Ammon's horn (tissue), 1 donor: ENCODE data around the gene CHCHD10.

ENCODE experiments used
- DNase-seq: peaks from one replicate; pipeline ENCODE4 v3.0.0-alpha.2; 2016; ENCODE audit warnings: low spot score

Gene CHCHD10

DNA sequence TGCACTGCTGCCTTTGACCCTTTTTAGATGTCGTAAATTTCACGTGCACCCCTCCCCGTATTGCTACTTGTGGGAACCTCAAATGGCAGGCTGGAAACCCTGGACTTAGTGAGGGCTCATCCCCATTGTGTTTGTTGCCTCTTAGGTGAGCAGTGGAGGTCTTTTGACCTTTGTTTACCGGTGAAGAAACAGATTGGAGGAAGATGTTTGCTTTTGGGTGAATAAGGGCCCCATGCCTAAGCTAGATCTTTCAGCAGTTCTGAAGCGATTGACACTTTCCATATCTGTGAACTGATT is 19.8 kb upstream of the CHCHD10 start:
- DNase-seq: no peak

DNA sequence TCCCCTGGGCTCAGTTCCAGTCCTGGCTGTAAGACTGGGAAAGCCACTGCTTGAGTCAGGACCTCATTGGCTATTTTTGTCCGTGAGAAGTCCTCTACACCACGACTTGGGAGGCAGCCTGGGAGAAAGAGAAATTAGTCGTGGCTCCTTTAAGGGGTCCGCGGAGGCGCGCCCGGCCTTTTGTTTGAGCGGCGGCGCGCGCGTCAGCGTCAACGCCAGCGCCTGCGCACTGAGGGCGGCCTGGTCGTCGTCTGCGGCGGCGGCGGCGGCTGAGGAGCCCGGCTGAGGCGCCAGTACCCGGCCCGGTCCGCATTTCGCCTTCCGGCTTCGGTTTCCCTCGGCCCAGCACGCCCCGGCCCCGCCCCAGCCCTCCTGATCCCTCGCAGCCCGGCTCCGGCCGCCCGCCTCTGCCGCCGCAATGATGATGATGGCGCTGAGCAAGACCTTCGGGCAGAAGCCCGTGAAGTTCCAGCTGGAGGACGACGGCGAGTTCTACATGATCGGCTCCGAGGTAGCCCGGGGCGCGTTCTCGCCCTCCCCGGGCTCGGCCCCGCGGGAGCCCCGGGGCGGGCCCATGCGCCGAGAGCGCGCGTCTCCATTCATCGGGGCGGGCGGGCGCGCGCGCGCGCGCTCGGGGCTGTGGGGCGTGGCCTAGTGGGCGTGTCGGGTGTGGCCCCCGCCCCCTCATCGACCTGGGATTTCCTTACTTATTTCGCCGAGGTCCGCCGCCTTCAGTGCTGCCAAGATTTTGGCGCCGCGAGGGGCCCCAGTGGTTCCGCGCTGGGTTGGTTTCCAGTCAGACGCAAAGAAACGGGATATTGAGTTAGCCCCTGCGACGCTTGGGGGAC is 19.2 kb upstream of the CHCHD10 start, which contains the start of gene SMARCB1:
TSS of gene SMARCB1 (plus strand) at position 215 of the 848 bp plus-strand sequence. CDS start at position 419, 204 bp downstream.
- DNase-seq: peak; percentile 87

DNA sequence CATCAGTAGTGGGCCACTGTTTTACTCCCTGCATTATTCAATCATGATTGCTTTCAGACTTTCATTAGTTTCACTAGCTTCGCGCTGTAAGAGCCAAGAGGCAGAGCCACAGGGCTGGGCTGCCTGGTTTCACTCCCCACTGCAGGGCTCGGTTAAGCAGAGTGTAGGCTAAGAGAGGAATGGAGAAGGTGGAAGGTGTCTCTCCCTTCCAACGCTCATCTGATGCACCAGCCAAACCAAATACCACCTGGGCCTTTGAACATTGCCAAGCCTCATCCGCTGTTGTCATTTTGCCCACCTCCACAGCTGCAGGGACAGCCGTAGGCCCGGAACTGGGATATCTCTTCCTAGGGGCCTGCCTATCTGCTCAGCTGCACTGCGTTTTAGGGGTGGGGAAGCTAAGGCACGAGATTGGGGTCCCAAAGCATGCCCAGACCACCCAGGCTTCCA is 18.5 kb upstream of the CHCHD10 start:
- DNase-seq: no peak

GRCh38 chr22:23784215-23784732 is 16.5 kb upstream of the CHCHD10 start:
- DNase-seq: peak; percentile 0

DNA sequence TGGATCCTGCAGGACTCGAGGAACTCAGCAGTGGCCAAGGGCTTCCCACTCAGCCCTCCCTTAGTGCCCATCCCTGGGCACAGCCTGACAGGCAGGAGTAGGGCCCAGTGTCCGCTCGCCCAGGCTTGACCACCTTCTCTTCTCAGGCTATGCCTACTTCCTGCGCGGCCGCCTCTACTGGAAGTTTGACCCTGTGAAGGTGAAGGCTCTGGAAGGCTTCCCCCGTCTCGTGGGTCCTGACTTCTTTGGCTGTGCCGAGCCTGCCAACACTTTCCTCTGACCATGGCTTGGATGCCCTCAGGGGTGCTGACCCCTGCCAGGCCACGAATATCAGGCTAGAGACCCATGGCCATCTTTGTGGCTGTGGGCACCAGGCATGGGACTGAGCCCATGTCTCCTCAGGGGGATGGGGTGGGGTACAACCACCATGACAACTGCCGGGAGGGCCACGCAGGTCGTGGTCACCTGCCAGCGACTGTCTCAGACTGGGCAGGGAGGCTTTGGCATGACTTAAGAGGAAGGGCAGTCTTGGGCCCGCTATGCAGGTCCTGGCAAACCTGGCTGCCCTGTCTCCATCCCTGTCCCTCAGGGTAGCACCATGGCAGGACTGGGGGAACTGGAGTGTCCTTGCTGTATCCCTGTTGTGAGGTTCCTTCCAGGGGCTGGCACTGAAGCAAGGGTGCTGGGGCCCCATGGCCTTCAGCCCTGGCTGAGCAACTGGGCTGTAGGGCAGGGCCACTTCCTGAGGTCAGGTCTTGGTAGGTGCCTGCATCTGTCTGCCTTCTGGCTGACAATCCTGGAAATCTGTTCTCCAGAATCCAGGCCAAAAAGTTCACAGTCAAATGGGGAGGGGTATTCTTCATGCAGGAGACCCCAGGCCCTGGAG is 15.7 kb upstream of the CHCHD10 start:
- DNase-seq: peak; percentile 1

GRCh38 chr22:23782703-23783102 is 14.9 kb upstream of the CHCHD10 start:
- peak; percentile 1 for DNase-seq

- DNase-seq: no peak
These were observed 14.5 kb upstream of the CHCHD10 start for GRCh38 chr22:23782252-23782651.

GRCh38 chr22:23781511-23782183 is 13.9 kb upstream of the CHCHD10 start:
- no peak for DNase-seq

DNA sequence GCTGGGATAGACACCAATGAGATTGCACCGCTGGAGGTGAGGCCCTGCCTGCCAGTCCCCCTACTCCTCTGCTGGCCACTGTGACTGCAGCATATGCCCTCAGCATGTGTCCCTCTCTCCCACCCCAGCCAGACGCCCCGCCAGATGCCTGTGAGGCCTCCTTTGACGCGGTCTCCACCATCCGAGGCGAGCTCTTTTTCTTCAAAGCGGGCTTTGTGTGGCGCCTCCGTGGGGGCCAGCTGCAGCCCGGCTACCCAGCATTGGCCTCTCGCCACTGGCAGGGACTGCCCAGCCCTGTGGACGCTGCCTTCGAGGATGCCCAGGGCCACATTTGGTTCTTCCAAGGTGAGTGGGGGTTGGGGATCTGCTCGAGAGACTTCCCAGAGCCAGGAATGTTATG is 13.3 kb upstream of the CHCHD10 start:
- DNase-seq: peak; percentile 91

GRCh38 chr22:23780146-23780748 is 12.5 kb upstream of the CHCHD10 start:
- no peak for DNase-seq

- DNase-seq: no peak
These were observed 12.0 kb upstream of the CHCHD10 start for GRCh38 chr22:23779731-23780130.

DNA sequence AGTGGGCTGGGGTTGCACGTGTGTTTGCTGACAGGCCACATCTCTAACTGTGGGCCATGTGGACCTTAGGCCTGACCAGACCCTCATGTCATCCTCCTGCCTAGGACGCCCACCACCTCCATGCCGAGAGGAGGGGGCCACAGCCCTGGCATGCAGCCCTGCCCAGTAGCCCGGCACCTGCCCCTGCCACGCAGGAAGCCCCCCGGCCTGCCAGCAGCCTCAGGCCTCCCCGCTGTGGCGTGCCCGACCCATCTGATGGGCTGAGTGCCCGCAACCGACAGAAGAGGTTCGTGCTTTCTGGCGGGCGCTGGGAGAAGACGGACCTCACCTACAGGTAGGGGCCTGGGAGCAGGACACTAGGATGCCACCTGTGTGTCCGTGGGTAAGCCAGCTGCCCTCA is 11.3 kb upstream of the CHCHD10 start:
- no peak for DNase-seq

DNA sequence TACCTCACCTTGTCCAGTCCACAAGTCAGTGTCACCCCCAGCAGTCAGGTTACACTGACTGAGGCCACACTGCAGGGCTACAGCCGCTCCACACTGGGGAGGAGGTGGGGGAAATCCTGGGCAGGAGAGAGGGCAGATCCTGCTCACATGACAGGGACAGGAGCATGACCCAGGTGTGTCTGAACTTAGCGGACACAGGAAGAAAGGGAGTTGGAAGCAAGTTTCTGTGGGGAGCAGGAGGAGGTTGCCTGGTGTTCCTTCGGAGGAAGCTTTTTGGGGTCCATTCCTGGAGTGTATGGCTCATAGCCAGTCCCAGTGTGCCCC is 10.8 kb upstream of the CHCHD10 start:
- DNase-seq: no peak

DNA sequence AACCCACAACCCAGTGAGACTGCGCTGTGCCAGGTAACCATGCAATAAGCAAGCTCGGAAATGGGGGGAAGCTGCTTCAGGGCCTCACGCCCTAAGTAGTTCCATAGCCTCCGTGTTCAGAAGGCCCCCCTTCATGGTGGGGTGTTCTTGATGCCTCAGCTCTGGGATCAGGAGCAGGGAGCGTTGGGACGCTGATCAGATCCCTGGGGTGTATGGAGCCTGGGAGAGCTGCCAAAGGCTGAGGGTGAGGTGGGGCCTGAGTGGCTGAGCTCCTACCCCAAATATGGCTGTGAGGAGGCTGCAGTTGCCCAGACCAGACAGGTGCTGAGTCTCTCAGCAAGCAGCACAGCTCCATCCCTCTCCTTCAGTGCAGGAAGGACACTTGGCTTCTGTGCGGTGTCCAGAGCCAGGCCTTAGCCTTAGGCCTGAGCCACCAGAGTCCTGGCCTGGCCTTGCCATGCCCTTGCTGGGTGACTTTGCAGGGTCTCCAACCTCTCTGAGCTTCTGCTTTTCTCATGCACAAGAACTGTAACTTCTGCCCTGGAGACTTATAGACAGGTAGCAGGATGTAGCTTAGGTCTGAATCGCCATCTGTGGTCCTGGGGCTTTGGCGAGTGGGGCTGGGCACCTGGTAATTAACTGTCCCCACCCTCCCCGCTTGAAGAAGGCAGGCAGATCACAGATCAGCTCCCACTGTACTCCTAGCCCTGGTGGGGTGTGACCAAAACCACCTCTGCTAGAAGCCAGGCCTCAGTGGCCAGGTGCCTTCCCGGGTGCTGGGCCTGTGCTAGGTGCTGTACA is 10.2 kb upstream of the CHCHD10 start:
- no peak for DNase-seq

- DNase-seq: no peak
These were observed 8.1 kb upstream of the CHCHD10 start for GRCh38 chr22:23775779-23776375.

GRCh38 chr22:23774922-23775436 is 7.2 kb upstream of the CHCHD10 start:
- DNase-seq: peak; percentile 1

DNA sequence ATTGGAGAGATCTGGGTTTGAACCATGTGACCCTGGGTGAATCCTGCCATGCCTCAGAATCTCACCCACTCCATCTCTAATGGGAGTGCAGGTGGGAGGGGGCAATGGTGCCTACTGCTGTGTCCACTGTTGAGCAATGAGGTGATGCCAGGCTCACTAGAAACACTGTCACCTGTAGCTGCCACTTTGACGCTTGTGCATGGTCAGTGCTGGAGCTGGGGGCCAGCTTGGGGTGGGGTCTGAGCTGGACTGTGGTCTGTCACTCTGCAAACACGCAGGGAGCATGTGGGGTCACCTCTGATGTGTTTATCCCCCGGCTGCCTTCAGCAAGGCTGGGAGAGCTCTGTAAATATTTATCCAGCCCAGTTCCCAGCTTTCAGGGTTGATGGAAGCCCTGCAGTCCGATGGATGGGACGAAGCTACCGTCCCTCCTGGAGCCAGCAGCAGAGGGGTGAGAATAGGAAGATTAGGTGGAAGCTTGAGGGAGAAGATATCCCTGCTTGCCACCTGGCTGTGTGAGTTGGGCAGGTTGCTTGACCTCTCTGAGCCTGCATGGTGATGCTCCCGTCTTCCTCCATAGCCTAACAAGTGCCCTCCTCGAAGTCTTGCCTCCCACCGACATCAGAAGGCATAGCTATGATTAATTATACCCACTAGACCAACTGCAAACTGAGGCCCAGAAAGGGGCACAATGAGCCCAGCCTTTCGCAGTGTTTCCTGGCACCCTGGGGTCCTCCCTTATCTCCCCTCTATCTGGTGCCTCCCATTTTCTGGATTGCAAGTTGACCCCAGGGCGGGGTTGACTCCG is 6.5 kb upstream of the CHCHD10 start:
- DNase-seq: no peak

- no peak for DNase-seq
These were observed 5.8 kb upstream of the CHCHD10 start for GRCh38 chr22:23773483-23774113.
